ENCODE results near the gene NRIP1. TPM values are rescaled to one million over a fixed set of nuclear protein-coding genes. Genes with fewer than 3 reads are reported as not detected.

Gene NRIP1
- total and polyA plus RNA-seq, 2 of the 13 experiments (the other 11 are each of a cell fraction or from before 2014, with no cell fraction given): 21.0 to 69.0 TPM

DNA sequence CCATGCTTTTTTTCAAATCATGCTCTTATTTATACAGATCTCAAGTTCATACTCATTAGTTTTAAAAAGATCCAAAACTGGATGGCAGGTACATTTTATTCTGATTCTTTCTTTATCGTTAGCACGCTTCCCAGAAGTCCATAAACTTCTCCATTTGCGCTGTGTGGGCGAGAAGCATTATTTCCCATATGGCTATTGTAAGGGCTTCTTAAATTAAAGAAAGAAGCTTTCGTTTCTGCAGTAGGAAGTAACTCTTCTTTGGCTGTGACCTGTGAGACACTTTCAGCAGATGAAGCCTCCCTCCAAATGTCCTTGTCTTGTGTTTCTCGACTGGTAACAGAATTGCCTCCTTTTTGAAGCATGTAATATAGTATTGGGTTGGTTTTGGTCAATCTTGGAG is 100.2 kb downstream of the NRIP1 start:
- WGBS (ENCODE audit: low lambda C conversion rate): 97% methylated on average over 6 of the region's 6 CpGs
- H3K4me3 ChIP-seq (replicated peaks in 1 of 3; ENCODE audit: insufficient read depth in 1 of 3, low read depth in 2 of 3, low read length in 3 of 3): no peak overlapping the region
- no peak overlapping the region for H3K4me2 ChIP-seq (ENCODE audit: low read depth, low read length)
- TF ChIP-seq SRY (CRISPR knock-in tag; IDR thresholded peaks at IDR 0.05) (no peak), AGO2 (optimal IDR thresholded peaks at IDR 0.05; ENCODE audit: low read depth, low read length) (peak; percentile 7)
- H4K20me1 ChIP-seq (ENCODE audit: insufficient read depth, low read length): no peaks in the 10 kb centered on the region
- ChIA-PET CTCF (ENCODE audit: low intra/inter-chr PET ratio, low total read pairs) (no interaction called here), POLR2A (no interaction called here)
- H3K27me3 ChIP-seq (ENCODE audit: control insufficient read depth in 1 of 2, insufficient read depth in 2 of 2, low read length in 2 of 2): no peaks in the 10 kb centered on the region
- intact Hi-C loops (cut with micrococcal nuclease; ENCODE audit: unreplicated experiment): no loop called here
- no TSS peak for BruUV-seq (replicated peaks)
- H3K9me3 ChIP-seq (ENCODE audit: low read length): no peaks in the 10 kb centered on the region
- no peaks in the 10 kb centered on the region for H3K4me1 ChIP-seq (ENCODE audit: insufficient read depth, low read length)
- DNase-seq (ENCODE audit: low spot score): no peak
- H2AFZ ChIP-seq (ENCODE audit: low read length): no peak overlapping the region
- no peak overlapping the region for H3K27ac ChIP-seq (ENCODE audit: extremely low read length, insufficient read depth, low read length)
- H3K9ac ChIP-seq (ENCODE audit: insufficient read depth, low read depth, low read length): no peak overlapping the region
- peaks cover 27 to 50% of the 10 kb centered on the region in 2 experiments for H3K36me3 ChIP-seq (replicated peaks in 1 of 2; ENCODE audit: control insufficient read depth in 1 of 2, insufficient read depth in 2 of 2, low read length in 2 of 2)
- peaks cover 14% of the 10 kb centered on the region for H3K79me2 ChIP-seq (ENCODE audit: insufficient read depth, low read length)
- in situ Hi-C loops (cut with HindIII; ENCODE audit: extremely low pct_ligation_motif_present, low pct_unique_long_range_greater_than_20kb): no loop called here
- no peak for FAIRE-seq
- ATAC-seq: no peak

GRCh38 chr21:14962217-14962616 is 102.6 kb downstream of the NRIP1 start:
- POLR2A ChIA-PET: no interaction called here
- no peak overlapping the region for H2AFZ ChIP-seq (ENCODE audit: low read length)
- no peaks in the 10 kb centered on the region for H3K27me3 ChIP-seq (ENCODE audit: control insufficient read depth in 1 of 2, insufficient read depth in 2 of 2, low read length in 2 of 2)
- peaks cover 17 to 39% of the 10 kb centered on the region in 2 experiments for H3K36me3 ChIP-seq (replicated peaks in 1 of 2; ENCODE audit: control insufficient read depth in 1 of 2, insufficient read depth in 2 of 2, low read length in 2 of 2)
- H3K79me2 ChIP-seq (ENCODE audit: insufficient read depth, low read length): peaks cover 9% of the 10 kb centered on the region
- no peaks in the 10 kb centered on the region for H4K20me1 ChIP-seq (ENCODE audit: insufficient read depth, low read length)
- FAIRE-seq (no peak), ATAC-seq (no peak), DNase-seq (ENCODE audit: low spot score) (no peak)
- intact Hi-C loops (cut with micrococcal nuclease; ENCODE audit: unreplicated experiment): no loop called here
- no peak overlapping the region for H3K4me2 ChIP-seq (ENCODE audit: low read depth, low read length)
- BruUV-seq (replicated peaks): no TSS peak
- no peak overlapping the region for H3K27ac ChIP-seq (ENCODE audit: extremely low read length, insufficient read depth, low read length)
- CTCF ChIA-PET (ENCODE audit: low intra/inter-chr PET ratio, low total read pairs): no interaction called here
- WGBS (ENCODE audit: low lambda C conversion rate): 90% methylated on average over 3 of the region's 3 CpGs
- TF ChIP-seq, protein P1, sequence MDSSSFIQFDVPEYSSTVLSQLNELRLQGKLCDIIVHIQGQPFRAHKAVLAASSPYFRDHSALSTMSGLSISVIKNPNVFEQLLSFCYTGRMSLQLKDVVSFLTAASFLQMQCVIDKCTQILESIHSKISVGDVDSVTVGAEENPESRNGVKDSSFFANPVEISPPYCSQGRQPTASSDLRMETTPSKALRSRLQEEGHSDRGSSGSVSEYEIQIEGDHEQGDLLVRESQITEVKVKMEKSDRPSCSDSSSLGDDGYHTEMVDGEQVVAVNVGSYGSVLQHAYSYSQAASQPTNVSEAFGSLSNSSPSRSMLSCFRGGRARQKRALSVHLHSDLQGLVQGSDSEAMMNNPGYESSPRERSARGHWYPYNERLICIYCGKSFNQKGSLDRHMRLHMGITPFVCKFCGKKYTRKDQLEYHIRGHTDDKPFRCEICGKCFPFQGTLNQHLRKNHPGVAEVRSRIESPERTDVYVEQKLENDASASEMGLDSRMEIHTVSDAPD (CRISPR knock-in tag; IDR thresholded peaks at IDR 0.05): no peak
- TF ChIP-seq RBM22 (optimal IDR thresholded peaks at IDR 0.05; ENCODE audit: low read length): peak; percentile 90
- no peak overlapping the region for H3K9ac ChIP-seq (ENCODE audit: insufficient read depth, low read depth, low read length)
- H3K9me3 ChIP-seq (ENCODE audit: low read length): no peaks in the 10 kb centered on the region
- H3K4me3 ChIP-seq (replicated peaks in 1 of 3; ENCODE audit: insufficient read depth in 1 of 3, low read depth in 2 of 3, low read length in 3 of 3): no peak overlapping the region
- no peaks in the 10 kb centered on the region for H3K4me1 ChIP-seq (ENCODE audit: insufficient read depth, low read length)
- in situ Hi-C loops (cut with HindIII; ENCODE audit: extremely low pct_ligation_motif_present, low pct_unique_long_range_greater_than_20kb): no loop called here

Measured in HepG2 (cell line).